Glutamatergic neuron (in vitro differentiated cells): ENCODE results near the gene CELF1. TPM values are rescaled to one million over a fixed set of nuclear protein-coding genes. Genes with fewer than 3 reads are reported as not detected.

Experiments
- DNase-seq: peaks from one replicate; pipeline ENCODE4 v3.0.0; 2022
- H3K27ac Mint-ChIP-seq: one replicate; pipeline ENCODE4 v1.8.0; 2020; ENCODE audit warnings: mild to moderate bottlenecking, mixed read lengths, inconsistent platforms; ENCODE audit not compliant: unreplicated experiment
- H3K27me3 Mint-ChIP-seq: one replicate; pipeline ENCODE4 v1.8.0; 2020; ENCODE audit warnings: mild to moderate bottlenecking, moderate library complexity, mixed read lengths, inconsistent platforms; ENCODE audit not compliant: unreplicated experiment
- H3K36me3 Mint-ChIP-seq: one replicate; pipeline ENCODE4 v1.8.0; 2020; ENCODE audit warnings: mild to moderate bottlenecking, mixed read lengths, inconsistent platforms; ENCODE audit not compliant: unreplicated experiment
- H3K4me1 Mint-ChIP-seq: one replicate; pipeline ENCODE4 v1.8.0; 2020; ENCODE audit warnings: mild to moderate bottlenecking, low read depth, mixed read lengths, inconsistent platforms; ENCODE audit not compliant: unreplicated experiment
- H3K4me3 Mint-ChIP-seq: one replicate; pipeline ENCODE4 v1.8.0; 2020; ENCODE audit warnings: mild to moderate bottlenecking, mixed read lengths, inconsistent platforms; ENCODE audit not compliant: unreplicated experiment
- H3K9me3 Mint-ChIP-seq: one replicate; pipeline ENCODE4 v1.8.0; 2020; ENCODE audit warnings: mild to moderate bottlenecking, moderate library complexity, mixed read lengths, inconsistent platforms; ENCODE audit not compliant: unreplicated experiment
- total RNA-seq: library from RNA; stranded (reverse); fragmentation: NEBNext Ultra II Directional; extraction: Animal tissue kit (Norgen Biotek cat#: 25700); gene quantifications from one replicate; pipeline ENCODE4 v1.2.1, GENCODE V29; 2021; ENCODE audit not compliant: unreplicated experiment
- TF ChIP-seq, protein P1 (sequence below): fragments of 200-600 bp; sonication (generic); IDR thresholded peaks from one replicate; pipeline ENCODE4 v1.5.0; 2021; ENCODE audit not compliant: partially characterized antibody, unreplicated experiment

The CELF1 gene
- total RNA-seq, 1 donor from 2014 or later: 261 TPM

DNA sequence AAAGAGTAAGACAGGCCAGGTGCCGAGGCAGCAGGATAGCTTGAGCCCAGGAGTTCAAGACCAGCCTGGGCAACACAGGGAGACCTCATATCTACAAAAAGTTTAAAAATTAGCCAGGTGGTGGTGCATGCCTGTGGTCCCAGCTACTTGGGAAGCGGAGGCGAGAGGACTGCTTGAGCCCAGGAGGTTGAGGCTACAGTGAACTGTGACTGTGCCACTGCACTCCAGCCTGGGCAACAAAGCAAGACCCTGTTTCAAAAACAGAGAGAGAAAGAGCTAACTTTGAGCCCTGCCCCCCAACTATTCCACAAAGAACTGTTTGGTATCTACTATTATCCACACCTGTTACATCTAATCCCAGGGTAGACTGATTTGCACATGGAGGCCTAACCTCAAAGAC is 54.8 kb downstream of the CELF1 start:
- no peak for DNase-seq
- H3K27me3 Mint-ChIP-seq: peaks cover 2% of the 10 kb centered on the region
- TF ChIP-seq, protein P1, sequence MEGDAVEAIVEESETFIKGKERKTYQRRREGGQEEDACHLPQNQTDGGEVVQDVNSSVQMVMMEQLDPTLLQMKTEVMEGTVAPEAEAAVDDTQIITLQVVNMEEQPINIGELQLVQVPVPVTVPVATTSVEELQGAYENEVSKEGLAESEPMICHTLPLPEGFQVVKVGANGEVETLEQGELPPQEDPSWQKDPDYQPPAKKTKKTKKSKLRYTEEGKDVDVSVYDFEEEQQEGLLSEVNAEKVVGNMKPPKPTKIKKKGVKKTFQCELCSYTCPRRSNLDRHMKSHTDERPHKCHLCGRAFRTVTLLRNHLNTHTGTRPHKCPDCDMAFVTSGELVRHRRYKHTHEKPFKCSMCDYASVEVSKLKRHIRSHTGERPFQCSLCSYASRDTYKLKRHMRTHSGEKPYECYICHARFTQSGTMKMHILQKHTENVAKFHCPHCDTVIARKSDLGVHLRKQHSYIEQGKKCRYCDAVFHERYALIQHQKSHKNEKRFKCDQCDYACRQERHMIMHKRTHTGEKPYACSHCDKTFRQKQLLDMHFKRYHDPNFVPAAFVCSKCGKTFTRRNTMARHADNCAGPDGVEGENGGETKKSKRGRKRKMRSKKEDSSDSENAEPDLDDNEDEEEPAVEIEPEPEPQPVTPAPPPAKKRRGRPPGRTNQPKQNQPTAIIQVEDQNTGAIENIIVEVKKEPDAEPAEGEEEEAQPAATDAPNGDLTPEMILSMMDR: no peak
- H3K4me3 Mint-ChIP-seq: no peak overlapping the region
- no peaks in the 10 kb centered on the region for H3K36me3 Mint-ChIP-seq
- peaks cover 41% of the 10 kb centered on the region for H3K4me1 Mint-ChIP-seq
- H3K27ac Mint-ChIP-seq: no peak overlapping the region
- H3K9me3 Mint-ChIP-seq: peaks cover 5% of the 10 kb centered on the region

DNA sequence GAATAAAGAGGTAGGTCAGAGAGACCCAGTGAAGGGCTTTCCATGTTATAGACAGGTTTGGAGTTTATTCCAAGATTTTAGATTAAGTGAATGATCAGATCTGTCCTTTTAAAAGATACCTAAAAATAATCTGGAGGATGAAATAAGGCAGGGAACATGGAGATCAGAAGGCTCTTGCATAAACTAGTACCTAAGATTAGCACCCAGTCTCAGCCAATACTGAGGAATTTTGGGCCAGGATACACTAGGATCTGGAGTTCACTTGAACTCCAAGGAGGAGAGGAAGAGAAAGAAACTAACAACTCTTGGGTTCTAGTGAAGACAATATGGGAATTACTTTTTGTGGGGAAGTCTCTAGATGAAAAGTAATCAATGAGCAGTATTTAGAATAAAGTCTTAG is 56.1 kb downstream of the CELF1 start:
- TF ChIP-seq, protein P1: no peak
- Mint-ChIP-seq H3K27ac (no peak overlapping the region), H3K36me3 (no peaks in the 10 kb centered on the region), H3K4me3 (no peak overlapping the region), H3K4me1 (peaks cover 31% of the 10 kb centered on the region), H3K27me3 (peaks cover 2% of the 10 kb centered on the region), H3K9me3 (peaks cover 1% of the 10 kb centered on the region)
- no peak for DNase-seq

DNA sequence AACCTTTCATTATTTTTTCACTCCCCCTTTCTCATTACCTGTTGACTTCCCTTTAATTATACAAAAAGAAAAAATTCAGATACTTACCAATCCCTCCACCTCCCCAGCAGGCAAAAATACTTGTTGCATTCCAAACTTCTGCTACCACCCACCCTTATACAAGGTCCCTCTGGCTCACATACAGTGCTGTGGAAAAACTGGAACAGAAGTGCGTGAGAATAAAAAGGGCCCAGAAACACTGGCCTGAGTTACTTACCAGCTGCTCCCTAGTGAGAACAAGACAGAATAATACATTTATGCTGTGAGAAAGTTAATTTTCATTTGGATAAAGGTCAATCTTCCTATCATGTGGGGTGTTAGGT is 57.1 kb downstream of the CELF1 start:
- no peak overlapping the region for H3K4me3 Mint-ChIP-seq
- peaks cover 1% of the 10 kb centered on the region for H3K9me3 Mint-ChIP-seq

DNA sequence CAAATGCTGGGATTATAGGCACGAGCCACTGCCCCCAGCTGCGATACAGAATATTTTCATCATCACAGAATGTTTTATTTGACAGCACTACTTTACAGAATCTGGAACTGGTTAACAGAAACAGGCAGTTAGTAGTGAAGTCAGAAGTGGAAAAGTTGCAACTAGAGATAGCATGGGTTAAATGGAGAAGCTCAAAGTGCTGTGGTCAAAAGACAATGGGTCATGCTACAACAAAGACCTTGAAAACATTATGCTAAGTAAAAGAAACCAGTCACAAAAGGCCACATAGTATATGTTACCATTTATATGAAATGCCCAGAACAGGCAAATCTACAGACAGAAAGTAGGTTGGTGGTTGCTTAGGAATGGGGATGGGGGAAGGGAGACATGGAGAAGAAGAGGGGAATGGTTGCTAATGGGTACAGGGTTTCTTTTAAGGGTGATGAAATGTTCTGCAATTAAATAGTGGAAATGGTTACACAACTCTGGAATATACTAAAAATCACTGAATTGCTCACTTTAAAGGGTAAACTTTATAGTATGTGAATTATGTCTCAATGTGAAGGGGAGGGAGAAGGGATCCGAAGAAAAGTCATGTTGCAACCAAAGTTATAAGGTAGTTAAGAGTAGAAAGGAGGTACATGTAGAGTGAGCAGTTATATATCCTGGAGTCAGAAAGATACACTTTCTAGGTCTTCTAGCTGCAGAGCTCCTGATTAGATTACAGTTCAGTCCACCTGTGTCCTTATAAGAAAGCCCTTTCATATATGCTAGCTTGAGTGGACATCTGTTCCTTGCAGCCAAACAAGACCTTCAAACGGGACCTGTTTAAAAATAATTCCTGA is 57.7 kb downstream of the CELF1 start:
- H3K4me3 Mint-ChIP-seq: no peak overlapping the region
- TF ChIP-seq, protein P1: no peak
- no peak for DNase-seq
- H3K36me3 Mint-ChIP-seq: no peaks in the 10 kb centered on the region
- no peak overlapping the region for H3K27ac Mint-ChIP-seq
- peaks cover 19% of the 10 kb centered on the region for H3K4me1 Mint-ChIP-seq
- H3K9me3 Mint-ChIP-seq: peaks cover 1% of the 10 kb centered on the region
- peaks cover 2% of the 10 kb centered on the region for H3K27me3 Mint-ChIP-seq

More for the DNA sequence above, 57.1 kb downstream of the CELF1 start:
- H3K27me3 Mint-ChIP-seq: peaks cover 2% of the 10 kb centered on the region
- peaks cover 24% of the 10 kb centered on the region for H3K4me1 Mint-ChIP-seq
- H3K27ac Mint-ChIP-seq: no peak overlapping the region
- no peak for DNase-seq
- TF ChIP-seq, protein P1: no peak
- H3K36me3 Mint-ChIP-seq: no peaks in the 10 kb centered on the region

DNA sequence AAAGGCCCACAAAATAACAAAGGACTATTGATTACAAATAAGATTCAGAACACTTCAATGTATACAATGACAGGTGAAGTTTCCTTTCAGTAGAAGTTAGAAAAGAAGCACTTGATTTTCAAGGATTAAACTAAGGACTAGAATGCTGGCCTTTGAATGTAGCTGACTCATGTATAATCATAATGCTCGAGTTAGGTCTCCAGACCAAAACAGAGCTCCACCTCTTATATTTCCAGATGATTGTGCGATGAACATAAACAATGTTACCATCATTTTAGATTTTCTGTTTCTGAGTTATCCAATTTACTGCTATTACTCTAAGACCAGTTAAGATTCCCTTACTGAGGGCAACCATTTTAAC is 63.6 kb downstream of the CELF1 start:
- H3K4me1 Mint-ChIP-seq: peaks cover 22% of the 10 kb centered on the region
- TF ChIP-seq, protein P1: no peak
- no peaks in the 10 kb centered on the region for H3K36me3 Mint-ChIP-seq
- H3K27ac Mint-ChIP-seq: no peak overlapping the region
- H3K4me3 Mint-ChIP-seq: no peak overlapping the region
- peaks cover 3% of the 10 kb centered on the region for H3K9me3 Mint-ChIP-seq
- no peak for DNase-seq
- H3K27me3 Mint-ChIP-seq: no peaks in the 10 kb centered on the region
